GM19023 (cell line): ENCODE measurements around the gene PDE4D.
"Not testable (repeated sequence)": the region's sequence is repeated elsewhere in the genome, so short reads cannot be mapped to it uniquely, and the experiment has no call there.

Source experiments
- ATAC-seq: cut with Tn5 transposase; IDR thresholded peaks from one replicate; pipeline ENCODE4 v1.9.1; 2021; ENCODE audit warnings: mild to moderate bottlenecking, moderate library complexity; ENCODE audit not compliant: unreplicated experiment

Gene PDE4D

DNA sequence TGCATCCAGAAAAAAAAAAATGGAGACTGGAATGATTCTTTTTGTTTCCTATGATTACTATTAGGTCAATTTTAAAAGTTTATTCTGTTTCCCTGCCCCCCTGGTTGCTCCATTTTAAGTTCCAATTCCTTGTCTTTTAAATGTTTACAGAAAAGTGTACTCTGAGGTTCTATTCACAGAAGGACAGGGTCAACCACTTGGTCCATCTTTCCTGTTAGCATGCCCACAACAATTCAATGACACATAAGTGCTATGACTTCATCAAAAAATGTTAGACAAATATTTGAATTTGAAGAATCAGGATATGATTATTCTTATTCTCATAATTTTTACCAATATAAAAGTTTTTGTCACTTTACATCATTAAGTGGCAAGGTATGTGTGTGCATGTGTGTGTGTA lies 123.7 kb downstream of the PDE4D start:
- no peak for ATAC-seq

DNA sequence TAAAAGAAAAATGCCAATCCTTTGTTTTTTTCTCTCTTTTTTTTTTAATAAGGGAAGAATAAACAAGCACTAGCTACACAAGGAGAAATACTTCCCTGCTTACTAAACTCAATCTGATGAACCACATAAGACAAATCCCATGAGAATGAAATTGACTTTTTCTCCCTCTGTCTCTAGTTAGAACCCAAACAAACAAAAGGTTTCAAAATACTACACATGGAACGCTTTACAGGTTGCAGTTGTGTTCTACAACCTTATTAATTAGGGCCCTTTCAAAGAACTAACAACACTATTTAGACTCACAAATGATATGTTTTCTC lies 124.5 kb downstream of the PDE4D start:
- ATAC-seq, result no peak

DNA sequence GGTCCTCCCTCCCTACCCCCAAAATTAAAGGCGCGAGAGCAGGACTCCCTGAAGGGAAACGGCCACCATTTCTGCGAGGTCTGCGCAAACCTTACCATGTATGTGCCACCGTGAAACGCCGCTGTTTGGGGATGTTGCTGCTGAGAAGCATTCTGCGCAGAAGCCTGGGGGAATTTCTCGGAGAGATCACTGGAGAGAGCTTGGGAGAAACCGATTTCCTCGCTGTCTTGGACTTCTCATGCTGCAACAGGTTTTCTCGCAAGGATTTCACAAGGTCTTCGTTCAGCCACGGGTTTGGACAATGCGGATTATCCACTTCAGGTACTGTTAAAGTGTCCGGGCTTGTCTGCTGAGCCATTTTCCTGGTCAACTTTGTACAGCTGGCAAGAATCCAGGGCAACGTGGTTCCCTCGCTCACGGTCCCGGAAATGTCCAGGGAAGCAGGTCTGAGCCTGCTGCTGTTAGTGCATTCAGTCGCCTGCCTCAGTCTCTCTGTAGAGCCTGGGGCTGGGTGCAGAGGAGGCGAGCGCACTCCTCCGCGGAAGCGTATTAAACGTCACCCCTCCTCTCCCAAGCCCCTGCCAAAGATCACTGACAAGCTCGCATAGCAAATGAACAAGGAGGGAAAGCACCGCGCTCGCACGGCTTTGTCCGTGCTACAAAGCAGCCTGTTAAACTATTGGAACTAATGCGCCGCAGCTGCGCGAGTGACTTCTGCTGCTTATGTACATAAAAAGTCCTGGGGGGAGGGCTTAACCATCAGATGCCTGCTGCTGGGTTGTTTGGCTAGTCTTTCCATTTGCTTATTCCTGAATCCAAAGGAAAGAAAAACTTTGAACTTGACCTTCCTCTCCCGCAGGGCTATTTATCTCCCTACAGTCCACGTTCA lies 125.1 kb downstream of the PDE4D start:
- ATAC-seq, result peak; percentile 82

DNA sequence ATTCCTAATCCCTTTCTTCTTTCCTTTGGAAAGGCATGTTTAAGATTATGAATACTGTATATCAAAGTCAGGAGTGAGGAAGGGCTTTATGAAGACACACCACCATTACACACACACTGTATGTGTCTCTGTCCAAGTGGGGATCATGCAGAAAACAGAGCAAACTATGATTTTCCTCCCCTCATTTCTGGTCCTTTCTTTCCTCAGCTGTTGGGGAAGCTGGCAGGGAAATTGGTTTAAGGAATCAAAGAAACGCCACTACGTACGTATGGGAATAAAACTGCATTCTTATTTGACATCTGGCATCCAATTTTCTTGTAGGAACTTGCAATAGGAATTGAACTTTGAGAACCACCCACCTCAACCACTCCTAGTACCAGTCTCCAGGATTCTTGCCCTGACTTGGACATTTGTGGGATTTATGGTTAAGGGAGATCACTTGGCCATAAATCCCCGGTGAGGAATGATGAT lies 125.8 kb downstream of the PDE4D start:
- ATAC-seq, result no peak

DNA sequence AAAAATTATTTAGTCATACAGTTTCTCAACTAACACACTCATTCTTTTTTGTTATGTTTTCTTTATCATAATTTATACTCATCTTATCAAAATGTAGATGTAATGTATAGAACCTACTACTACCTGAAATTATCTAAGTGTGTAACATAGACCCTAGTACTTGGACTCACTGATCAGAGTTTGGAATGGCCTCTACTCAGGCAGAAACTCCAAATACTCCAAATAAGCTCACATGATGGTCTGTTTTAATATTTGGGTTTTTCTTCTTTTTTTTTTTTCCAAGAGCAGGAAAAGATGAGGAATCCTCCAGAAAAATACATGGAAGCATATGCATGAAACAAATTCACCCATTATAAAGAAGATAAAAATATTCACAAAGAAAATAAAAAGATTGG lies 126.3 kb downstream of the PDE4D start:
- no peak for ATAC-seq

DNA sequence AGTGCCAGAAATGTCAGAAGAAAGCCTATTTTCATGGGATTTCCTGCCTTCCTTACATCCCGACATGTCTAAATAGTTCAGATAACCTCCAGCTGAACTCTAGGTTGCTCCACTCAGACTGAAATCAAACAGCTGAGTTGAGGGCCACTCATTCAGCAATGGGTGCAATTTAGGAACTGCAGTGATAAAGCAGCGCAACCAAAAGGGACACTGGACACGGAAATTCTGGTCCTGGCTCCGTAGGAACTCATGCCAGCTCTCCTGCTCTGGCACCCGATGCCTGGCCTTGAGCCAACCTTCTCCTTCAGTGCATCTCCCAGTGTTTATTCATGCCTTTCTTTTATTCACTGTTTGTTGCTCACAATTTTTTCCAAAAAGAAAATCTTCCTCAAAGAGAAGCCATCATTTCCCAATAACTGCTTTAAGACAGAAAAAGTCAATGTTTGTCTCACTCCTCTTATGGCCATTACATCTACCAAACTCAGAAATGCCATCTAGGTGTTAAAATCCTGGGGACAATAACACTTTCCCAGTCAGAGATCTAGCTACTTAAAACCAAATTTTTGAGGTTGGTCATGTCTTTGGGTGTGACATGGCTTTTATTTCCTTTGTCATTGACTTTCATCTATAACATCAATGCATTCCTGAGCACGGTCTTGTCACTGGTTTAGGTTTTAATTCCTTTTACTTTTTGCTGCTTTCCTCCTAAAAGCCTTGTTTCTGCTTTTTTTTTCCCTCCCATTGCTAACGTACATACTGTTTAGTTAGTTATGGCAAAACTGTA lies 126.9 kb downstream of the PDE4D start:
- ATAC-seq, result no peak

DNA sequence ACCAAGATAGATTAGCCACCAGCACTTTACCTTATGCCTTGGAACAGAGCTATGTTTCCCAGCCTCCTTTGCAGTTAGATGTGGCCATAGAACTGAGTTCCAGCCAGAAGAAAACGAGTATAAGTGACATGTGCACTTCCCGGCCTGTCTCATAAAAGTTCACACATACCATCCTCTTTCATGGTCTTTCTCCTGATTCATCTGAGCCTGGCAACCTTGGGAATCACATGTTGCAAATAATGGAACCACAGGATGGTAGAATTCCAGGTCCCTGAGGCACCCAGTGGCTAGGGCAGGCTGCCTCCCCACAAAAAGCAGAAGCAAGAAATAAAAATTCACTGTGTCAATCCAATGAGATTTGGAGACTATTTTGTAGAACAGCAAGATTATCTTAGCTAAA lies 128.1 kb downstream of the PDE4D start:
- no peak for ATAC-seq

DNA sequence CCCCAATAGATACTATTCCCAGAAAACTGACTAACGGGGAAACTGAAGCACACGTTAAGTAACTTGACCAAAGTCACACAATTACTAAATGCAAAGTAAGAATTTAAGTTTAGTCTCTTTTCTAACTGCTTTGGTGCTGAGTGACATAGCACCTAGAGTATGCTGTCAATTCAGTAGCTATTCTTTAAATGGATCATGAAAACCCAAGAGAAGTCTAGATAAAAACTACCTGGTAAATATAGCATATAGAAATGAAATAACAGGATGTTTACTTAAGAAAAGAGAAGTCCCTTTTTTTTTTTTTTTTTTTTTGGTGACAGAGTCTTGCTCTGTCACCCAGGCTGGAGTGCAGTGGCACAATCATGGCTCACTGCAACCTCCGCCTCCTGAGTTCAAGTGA lies 129.2 kb downstream of the PDE4D start:
- no peak for ATAC-seq

DNA sequence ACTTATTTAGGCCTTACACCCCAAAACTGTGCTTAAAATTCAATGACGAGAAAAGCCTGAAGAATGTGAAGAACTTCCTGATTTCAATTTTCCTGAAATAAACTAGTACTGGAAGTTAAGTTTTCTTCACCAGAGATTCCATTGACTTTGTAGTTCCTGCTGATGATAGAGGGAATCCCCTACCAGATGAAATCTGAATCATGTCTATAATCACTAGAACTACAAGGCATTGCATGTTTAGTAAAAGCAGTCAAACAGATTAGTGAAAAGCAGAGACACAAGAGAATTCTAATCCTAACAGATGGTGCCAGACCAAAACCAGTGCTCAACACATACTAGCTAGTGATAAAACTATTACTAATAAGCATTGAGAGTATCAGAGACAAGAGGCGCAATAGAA lies 130.0 kb downstream of the PDE4D start:
- ATAC-seq, result no peak

DNA sequence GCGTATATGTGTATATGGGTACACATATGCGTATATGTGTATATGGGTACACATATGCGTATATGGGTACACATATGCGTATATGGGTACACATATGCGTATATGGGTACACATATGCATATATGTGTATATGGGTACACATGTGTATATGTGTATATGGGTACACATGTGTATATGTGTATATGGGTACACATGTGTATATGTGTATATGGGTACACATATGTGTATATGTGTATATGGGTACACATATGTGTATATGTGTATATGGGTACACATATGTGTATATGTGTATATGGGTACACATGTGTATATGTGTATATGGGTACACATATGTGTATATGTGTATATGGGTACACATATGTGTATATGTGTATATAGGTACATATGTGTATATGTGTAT lies 131.3 kb downstream of the PDE4D start:
- not testable (repeated sequence) for ATAC-seq

DNA sequence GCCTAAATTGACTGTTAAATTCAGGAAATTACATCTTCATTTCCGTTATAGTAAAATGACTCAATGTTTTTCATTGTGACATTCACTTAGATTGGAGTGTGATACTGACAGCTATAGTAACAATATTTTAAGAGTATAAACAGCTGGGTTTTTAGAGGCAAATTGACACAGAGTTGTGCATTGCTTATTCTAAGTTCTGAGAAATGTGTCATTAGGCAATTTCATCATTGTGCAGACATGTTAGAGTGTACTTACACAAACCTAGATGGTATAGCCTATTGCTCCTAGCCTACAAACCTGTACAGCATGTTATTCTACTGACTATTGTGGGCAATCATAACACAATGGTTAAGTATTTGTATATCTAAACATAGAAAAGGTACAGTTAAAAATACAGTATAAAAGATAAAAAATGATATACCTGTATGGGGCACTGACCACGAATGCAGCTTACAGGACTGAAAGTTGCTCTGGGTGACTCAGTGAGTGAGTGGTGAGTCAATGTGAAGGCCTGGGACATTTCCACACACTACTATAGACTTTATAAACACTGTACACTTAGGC lies 132.7 kb downstream of the PDE4D start:
- ATAC-seq, result peak; percentile 81

DNA sequence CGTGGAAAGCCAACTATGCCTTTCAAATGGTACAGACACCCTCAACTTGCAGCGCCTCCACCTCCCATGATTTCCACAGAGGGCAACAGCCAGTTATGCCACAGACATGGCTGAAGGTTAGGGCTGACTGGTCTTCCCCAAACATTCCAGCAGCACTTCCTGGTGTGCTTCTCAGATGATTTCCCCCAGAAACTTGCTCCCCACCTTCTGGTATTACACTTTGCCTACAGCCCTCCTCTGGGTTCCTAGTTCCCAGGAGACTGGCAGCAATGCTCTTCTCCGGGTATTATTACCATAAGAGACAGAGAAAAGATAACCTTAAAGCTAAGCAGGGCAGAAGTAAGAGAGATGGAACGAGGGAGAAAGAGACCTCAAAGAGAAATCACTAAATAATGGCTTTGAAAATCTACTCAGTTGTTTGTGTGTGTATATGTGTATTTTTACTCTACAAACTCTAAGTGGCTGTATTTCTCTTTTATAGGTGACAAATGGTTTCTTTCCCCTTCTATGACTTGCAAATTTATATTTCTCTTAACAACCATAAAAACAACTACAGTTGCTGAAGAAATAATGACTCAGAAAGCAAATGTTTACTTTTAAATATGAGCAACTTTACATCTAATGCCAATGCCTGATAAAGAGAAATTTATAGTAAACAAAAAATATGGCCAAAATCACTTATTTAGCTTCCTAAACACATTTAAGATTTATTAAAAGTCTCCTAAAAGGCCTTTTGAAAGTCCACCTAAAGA lies 133.8 kb downstream of the PDE4D start:
- ATAC-seq, result no peak

DNA sequence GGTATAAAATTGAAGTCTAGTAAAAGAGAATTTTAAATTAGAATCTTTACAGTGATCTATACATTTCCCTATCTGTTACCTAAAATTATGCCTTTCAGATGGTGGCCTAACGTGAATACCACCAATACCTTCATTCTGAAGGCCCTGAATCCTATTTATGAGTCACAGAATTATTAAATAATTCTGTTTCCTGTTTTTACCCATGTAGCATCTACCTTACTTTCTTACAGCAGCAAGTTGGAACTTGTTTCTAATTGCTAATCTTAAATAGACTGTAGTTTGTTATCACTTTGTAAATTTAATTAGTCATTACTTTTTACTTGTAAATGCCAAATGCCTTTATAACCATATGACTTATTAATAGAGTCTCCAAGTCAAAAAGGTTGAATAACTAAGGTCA lies 135.0 kb downstream of the PDE4D start:
- no peak for ATAC-seq

DNA sequence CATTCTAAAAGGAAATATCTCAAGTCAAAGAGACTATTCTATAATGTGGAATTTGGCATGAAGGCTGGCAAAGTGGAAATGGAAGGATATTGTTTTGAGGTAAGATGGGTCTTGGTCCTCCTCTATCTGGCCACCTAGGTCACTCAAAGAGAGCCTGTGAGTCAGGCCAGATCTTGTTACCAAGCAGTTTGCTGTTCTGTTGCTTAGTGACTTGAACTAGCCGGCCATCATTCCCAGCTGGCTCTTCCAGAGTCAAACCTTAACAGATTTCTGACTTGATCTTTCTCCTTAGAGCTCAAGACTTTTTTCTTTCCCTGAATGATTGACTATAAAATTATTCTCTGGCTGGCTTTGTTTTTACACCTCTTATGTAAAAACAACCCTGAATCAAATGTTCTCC lies 136.1 kb downstream of the PDE4D start:
- no peak for ATAC-seq

DNA sequence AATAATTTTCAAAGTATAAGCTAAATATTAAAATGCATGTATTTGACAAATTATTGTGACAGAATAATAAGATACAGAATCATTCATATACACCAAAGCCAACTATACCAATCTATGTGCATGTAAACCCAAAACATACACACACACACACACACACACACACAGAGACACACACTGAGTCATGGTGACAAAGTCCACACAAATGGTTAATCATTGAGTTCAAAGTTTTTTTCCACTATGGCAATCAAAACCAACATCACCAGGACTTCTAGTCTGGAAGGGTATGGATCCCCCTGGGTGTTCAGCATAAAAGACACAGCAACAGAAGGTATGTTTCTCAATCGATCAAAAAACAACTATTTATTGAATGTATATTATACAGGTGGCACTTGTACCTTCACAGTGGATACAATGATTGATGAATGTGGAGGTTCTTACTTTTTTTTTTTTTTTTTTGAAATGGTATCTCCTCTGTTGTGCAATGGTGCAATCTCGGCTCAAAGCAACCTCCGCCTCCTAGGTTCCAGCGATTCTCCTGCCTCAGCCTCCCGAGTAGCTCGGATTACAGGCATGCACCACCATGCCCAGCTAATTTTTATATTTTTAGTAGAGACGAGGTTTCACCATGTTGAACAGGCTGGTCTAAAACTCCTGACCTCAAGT lies 137.0 kb downstream of the PDE4D start:
- ATAC-seq, result no peak

DNA sequence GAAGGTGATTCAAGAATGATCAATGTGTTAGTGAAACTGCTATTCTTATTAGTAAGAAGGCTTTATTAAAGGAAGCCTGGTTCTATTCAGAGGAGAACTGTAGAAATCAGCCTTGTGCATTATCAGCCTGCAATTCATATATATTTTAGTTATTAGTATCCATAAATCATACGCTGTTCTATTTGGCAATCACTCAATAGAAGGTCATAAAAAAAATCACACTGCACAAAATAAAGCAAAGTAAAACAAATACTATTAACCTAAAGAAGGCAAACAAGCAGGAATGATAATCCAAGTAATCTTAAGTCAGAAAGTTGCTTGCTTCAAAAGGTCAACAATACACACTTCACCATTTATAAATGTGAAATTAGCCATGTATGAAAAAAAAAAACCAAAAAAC lies 138.1 kb downstream of the PDE4D start:
- ATAC-seq, result no peak

DNA sequence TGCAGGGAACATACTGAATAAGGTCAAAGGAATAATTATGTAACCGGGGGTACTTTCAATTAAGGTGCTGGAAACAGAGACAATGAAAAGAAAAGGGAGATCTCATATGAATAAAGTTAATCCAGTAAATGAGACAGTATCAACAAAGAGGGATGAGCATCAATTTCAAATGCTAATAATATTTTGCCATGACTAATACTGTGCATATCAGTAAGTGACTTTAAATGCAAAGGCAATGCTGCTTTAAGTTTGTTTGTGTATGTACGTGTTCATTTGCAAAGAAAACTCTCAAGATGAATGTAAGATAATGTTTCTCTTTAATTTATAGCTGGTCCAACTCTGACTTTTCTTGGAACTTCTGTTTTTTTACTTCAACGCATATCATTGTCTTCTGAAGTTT lies 139.9 kb downstream of the PDE4D start:
- ATAC-seq, result no peak

DNA sequence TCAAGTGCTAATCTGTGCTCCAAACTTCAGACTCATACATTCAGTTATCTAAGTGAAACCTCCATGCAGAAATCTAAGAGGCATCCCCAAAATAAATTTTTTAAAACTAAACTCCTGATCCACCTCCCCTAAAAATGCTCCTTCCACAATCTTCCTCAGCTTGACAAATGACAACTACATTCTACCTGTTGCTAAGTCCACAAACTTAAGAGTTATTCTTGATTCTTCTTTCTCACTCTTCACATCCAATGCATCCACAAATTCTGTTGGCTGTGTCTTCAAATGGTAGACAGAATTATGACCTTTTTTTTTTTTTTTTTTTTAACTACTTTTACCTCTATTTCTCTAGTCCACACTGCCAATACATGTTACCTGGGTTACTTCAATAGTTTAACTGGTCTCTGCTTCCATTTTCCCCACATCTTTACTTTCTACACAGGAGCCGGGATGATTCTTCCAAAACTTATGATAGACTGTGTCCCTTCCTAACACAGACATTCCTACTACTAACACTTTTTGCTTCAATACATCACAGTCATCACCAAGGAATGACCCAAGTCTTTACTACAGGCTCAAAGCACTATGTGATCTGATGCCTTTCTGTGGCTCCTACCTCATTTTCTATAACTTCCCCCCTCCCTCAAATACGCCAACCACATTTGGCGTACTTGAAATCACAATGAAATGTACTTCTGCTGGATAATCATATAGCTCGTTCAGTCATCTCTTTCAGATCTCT lies 143.6 kb downstream of the PDE4D start:
- ATAC-seq, result no peak

DNA sequence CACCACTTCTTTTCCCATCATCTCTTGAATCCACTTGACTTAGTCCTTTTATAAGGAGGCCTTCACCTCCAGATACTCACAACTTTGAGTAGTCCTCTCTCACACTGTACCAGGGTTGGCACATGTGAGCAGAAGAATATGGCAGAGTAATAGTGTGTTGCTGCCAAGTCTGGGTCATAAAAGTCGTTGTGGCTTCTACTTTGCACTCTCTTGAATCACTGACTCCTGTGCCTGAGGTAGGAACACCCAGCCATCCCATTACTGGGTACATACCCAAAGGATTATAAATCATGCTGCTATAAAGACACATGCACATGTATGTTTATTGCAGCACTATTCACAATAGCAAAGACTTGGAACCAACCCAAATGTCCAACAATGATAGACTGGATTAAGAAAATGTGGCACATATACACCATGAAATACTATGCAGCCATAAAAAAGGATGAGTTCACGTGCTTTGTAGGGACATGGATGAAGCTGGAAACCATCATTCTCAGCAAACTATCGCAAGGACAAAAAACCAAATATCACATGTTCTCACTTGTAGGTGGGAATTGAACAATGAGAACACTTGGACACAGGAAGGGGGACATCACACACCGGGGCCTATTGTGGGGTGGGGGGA lies 145.4 kb downstream of the PDE4D start:
- ATAC-seq, result not testable (repeated sequence)
